ENCODE data around the gene RFTN2.
"Not testable (repeated sequence)": the region's sequence is repeated elsewhere in the genome, so short reads cannot be mapped to it uniquely, and the experiment has no call there.

RFTN2 gene

DNA sequence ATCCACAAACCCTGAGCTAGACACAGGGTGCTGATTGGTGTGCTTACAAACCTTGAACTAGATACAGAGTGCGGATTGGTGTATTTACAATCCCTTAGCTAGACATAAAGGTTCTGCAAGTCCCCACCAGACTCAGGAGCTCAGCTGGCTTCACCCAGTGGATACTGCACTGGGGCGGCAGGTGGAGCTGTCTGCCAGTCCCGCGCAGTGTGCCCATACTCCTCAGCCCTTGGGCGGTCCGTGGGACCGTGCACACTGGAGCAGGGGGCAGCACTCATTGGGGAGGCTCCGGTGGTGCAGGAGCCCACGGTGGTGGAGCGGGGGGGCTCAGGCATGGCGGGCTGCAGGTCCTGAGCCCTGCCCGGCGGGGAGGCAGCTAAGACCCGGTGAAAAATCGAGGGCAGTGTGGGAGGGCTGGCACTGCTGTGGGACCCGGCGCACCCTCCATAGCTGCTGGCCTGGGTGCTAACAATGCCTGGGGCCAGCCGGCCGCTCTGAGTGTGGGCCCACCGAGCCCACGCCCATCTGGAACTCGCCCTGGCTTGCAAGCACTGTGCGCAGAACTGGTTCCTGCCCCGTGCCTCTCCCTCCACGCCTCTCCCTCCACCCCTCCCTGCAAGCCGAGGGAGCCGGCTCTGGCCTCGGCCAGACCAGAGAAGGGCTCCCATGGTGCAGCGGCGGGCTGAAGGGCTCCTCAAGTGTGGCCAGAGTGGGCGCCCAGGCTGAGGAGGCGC lies 83.9 kb downstream of the RFTN2 start:
- Histone ChIP-seq H3K4me3 (ENCODE audit: low read depth, low read length) (no peak overlapping the region), H3K27me3 (ENCODE audit: insufficient read depth, low read depth, severe bottlenecking) (no peaks in the 10 kb centered on the region), H3K9me3 (ENCODE audit: severe bottlenecking) (peaks cover 3% of the 10 kb centered on the region), H3K36me3 (no peaks in the 10 kb centered on the region), H3K27ac (no peak overlapping the region)
- no peak for DNase-seq
- TF ChIP-seq, protein P1, sequence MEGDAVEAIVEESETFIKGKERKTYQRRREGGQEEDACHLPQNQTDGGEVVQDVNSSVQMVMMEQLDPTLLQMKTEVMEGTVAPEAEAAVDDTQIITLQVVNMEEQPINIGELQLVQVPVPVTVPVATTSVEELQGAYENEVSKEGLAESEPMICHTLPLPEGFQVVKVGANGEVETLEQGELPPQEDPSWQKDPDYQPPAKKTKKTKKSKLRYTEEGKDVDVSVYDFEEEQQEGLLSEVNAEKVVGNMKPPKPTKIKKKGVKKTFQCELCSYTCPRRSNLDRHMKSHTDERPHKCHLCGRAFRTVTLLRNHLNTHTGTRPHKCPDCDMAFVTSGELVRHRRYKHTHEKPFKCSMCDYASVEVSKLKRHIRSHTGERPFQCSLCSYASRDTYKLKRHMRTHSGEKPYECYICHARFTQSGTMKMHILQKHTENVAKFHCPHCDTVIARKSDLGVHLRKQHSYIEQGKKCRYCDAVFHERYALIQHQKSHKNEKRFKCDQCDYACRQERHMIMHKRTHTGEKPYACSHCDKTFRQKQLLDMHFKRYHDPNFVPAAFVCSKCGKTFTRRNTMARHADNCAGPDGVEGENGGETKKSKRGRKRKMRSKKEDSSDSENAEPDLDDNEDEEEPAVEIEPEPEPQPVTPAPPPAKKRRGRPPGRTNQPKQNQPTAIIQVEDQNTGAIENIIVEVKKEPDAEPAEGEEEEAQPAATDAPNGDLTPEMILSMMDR (IDR thresholded peaks at IDR 0.05; ENCODE audit: low read depth, low read length): no peak

DNA sequence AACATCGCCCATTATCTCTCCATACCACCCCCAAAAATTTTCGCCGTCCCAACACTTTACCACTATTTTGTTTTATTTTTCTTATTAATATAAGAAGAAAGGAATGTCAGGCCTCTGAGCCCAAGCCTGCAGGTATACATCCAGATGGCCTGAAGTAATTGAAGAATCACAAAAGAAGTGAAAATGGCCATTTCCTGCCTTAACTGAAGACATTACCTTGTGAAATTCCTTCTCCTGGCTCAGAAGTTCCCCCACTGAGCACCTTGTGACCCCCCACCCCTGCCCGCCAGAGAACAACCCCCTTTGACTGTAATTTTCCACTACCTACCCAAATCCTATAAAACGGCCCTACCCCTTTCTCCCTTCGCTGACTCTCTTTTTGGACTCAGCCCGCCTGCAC lies 88.1 kb downstream of the RFTN2 start:
- H3K9me3 ChIP-seq (ENCODE audit: severe bottlenecking); H3K27ac ChIP-seq; H3K36me3 ChIP-seq; H3K27me3 ChIP-seq (ENCODE audit: insufficient read depth, low read depth, severe bottlenecking); H3K4me3 ChIP-seq (ENCODE audit: low read depth, low read length); DNase-seq: not testable (repeated sequence)

GRCh38 chr2:197580166-197580565 lies 95.2 kb downstream of the RFTN2 start:
- DNase-seq; H3K27me3 ChIP-seq (ENCODE audit: insufficient read depth, low read depth, severe bottlenecking); H3K9me3 ChIP-seq (ENCODE audit: severe bottlenecking); H3K4me3 ChIP-seq (ENCODE audit: low read depth, low read length); H3K36me3 ChIP-seq; H3K27ac ChIP-seq: not testable (repeated sequence)

DNA sequence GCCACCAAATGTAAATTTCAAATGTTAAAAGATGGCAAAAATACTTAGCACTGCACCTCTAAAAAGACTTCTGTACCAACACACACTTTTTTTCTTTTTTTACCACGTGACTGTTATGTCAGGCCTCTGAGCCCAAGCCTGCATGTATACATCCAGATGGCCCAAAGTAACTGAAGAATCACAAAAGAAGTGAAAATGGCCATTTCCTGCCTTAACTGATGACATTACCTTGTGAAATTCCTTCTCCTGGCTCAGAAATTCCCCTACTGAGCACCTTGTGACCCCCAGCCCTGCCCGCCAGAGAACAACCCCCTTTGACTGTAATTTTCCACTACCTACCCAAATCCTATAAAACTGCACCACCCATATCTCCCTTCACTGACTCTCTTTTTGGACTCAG lies 97.1 kb downstream of the RFTN2 start:
- H3K4me3 ChIP-seq (ENCODE audit: low read depth, low read length); DNase-seq; H3K27me3 ChIP-seq (ENCODE audit: insufficient read depth, low read depth, severe bottlenecking); H3K27ac ChIP-seq; H3K36me3 ChIP-seq; H3K9me3 ChIP-seq (ENCODE audit: severe bottlenecking): not testable (repeated sequence)

- peaks cover 9% of the 10 kb centered on the region for H3K9me3 ChIP-seq (ENCODE audit: severe bottlenecking)
- TF ChIP-seq, protein P1 (IDR thresholded peaks at IDR 0.05; ENCODE audit: low read depth, low read length): no peak
- H3K4me3 ChIP-seq (ENCODE audit: low read depth, low read length): no peak overlapping the region
- no peak for DNase-seq
- no peaks in the 10 kb centered on the region for H3K27me3 ChIP-seq (ENCODE audit: insufficient read depth, low read depth, severe bottlenecking)
- H3K27ac ChIP-seq: no peak overlapping the region
- H3K36me3 ChIP-seq: no peaks in the 10 kb centered on the region
Observed at GRCh38 chr2:197577446-197577845, 97.9 kb downstream of the RFTN2 start.

DNA sequence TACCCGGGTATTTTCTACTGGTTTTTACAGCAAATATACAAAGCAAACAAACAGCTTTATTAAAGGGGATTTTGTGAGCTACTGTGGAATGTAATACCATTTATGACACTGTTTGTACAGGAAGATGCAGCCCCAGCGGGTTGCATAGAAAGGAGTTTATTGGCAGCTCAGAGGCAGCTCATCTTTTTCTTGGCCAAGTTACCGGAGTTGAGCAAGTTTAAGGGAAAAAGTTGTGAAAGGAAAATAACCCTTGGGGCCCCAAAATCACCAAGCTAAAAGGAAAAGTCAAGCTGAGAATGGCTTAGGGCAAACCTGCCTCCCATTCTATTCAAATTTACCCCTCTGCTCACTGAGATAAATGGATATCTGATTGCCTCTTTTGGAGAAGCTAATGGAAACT lies 98.8 kb downstream of the RFTN2 start:
- Histone ChIP-seq H3K27me3 (ENCODE audit: insufficient read depth, low read depth, severe bottlenecking) (no peaks in the 10 kb centered on the region), H3K9me3 (ENCODE audit: severe bottlenecking) (peaks cover 9% of the 10 kb centered on the region), H3K4me3 (ENCODE audit: low read depth, low read length) (no peak overlapping the region), H3K36me3 (no peaks in the 10 kb centered on the region), H3K27ac (no peak overlapping the region)
- DNase-seq: no peak
- TF ChIP-seq, protein P1 (IDR thresholded peaks at IDR 0.05; ENCODE audit: low read depth, low read length): no peak

GRCh38 chr2:197575987-197576386 lies 99.4 kb downstream of the RFTN2 start:
- no peaks in the 10 kb centered on the region for H3K27me3 ChIP-seq (ENCODE audit: insufficient read depth, low read depth, severe bottlenecking)
- no peak overlapping the region for H3K4me3 ChIP-seq (ENCODE audit: low read depth, low read length)
- TF ChIP-seq, protein P1 (IDR thresholded peaks at IDR 0.05; ENCODE audit: low read depth, low read length): no peak
- no peak overlapping the region for H3K27ac ChIP-seq
- DNase-seq: no peak
- peaks cover 9% of the 10 kb centered on the region for H3K9me3 ChIP-seq (ENCODE audit: severe bottlenecking)
- H3K36me3 ChIP-seq: no peaks in the 10 kb centered on the region

Measured in WERI-Rb-1 (cell line).